ENCODE measurements around the gene SSPN. TPM values are rescaled to one million over a fixed set of nuclear protein-coding genes. Genes with fewer than 3 reads are reported as not detected.

The SSPN gene
- total RNA-seq, 1 experiment from 2014 or later, result 0.17 TPM

DNA sequence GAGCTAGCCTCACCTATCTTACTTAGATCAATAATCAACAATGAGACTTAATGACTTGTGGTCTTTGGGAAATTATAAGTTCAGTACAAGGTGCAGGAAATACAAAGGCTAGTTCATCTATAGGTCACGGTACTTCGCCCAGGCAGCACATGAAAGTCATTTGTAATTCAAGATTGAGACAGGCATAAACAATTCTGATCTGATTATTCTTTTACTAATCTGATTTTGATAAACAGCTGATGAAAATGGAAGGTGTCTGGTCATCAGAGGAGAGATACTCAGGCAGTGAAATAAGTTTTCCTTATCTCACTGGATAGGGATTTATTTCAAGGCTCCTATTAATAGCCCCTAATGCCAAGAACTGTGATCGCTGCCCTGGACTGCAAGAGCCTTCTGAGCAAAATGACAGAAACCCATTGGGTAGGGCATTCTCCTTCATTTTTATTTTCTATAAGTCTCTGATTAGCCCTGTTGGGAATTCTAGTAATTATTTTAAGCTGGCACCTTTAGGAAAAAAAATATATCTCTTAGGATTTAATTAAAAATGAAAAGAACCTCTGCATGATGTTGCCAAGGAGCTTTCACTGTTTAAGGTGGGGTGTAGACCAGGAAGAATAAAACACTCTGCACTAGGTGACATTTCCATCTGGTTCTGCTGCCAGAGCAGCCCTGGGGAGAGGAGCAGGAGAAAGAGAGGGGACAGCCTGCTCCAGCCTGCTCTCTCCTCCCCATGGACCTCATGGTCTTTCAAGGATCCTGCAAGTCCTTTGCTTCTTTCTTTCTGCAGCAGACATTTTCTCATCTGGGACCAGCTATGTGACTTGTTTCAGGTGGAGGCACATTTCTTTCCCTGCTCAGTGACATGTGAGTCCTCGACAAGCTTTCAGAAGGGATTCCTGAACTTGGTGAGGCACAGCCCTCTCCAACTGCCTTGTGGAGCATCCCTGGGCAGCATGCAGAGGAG is 44.8 kb downstream of the SSPN start (continued):
- TF ChIP-seq, protein P1, sequence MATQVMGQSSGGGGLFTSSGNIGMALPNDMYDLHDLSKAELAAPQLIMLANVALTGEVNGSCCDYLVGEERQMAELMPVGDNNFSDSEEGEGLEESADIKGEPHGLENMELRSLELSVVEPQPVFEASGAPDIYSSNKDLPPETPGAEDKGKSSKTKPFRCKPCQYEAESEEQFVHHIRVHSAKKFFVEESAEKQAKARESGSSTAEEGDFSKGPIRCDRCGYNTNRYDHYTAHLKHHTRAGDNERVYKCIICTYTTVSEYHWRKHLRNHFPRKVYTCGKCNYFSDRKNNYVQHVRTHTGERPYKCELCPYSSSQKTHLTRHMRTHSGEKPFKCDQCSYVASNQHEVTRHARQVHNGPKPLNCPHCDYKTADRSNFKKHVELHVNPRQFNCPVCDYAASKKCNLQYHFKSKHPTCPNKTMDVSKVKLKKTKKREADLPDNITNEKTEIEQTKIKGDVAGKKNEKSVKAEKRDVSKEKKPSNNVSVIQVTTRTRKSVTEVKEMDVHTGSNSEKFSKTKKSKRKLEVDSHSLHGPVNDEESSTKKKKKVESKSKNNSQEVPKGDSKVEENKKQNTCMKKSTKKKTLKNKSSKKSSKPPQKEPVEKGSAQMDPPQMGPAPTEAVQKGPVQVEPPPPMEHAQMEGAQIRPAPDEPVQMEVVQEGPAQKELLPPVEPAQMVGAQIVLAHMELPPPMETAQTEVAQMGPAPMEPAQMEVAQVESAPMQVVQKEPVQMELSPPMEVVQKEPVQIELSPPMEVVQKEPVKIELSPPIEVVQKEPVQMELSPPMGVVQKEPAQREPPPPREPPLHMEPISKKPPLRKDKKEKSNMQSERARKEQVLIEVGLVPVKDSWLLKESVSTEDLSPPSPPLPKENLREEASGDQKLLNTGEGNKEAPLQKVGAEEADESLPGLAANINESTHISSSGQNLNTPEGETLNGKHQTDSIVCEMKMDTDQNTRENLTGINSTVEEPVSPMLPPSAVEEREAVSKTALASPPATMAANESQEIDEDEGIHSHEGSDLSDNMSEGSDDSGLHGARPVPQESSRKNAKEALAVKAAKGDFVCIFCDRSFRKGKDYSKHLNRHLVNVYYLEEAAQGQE (IDR thresholded peaks at IDR 0.05; ENCODE audit: low read depth), result no peak
- TF ChIP-seq POLR2A (IDR thresholded peaks at IDR 0.05; ENCODE audit: borderline replicate concordance, extremely low read depth, insufficient read depth, insufficient read length), result no peak

DNA sequence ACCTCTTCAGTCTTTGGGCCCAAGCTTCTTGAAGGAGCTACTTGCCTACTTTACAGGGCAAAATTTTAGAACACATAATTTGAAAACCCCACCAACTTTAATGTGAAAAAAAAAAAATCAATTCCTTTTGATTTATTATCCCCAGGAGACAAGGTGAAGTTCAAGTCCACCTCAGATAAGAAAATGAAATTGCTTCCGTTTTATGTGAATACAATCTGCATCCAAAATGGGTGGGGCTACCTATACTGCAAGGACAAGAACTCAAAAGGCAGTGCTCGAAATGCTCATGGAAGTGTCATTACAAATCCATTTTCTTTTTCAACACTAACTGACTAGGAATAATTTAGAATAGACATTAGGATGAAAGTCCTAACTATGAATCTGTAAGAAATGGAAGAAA is 45.7 kb downstream of the SSPN start:
- H3K9me2 ChIP-seq (ENCODE audit: insufficient read depth), result no peaks in the 10 kb centered on the region
- no peak overlapping the region for H3K4me2 ChIP-seq (ENCODE audit: low read length)
- DNase-seq (ENCODE audit: low read depth, low spot score) (no peak), ATAC-seq (no peak)
- H3K4me3 ChIP-seq (replicated peaks in 1 of 2; ENCODE audit: low read depth in 1 of 2, low read length in 2 of 2), result no peak overlapping the region
- H2AFZ ChIP-seq (ENCODE audit: low read depth, low read length, poor library complexity, severe bottlenecking), result no peak overlapping the region
- BruUV-seq (replicated peaks), result no TSS peak
- peaks cover 0 to 8% of the 10 kb centered on the region in 2 experiments; a peak in 2 of 4 replicates for H3K4me1 ChIP-seq (ENCODE audit: control insufficient read depth in 1 of 2, insufficient read depth in 2 of 2, low read length in 2 of 2)
- POLR2A ChIA-PET, result no interaction called here
- intact Hi-C loops (cut with micrococcal nuclease), result no loop called here
- no peak overlapping the region for H3K27ac ChIP-seq (ENCODE audit: low read depth, low read length)
- CTCF ChIA-PET, result no interaction called here
- no peaks in the 10 kb centered on the region for H3K9me3 ChIP-seq (ENCODE audit: control insufficient read depth in 1 of 2, insufficient read depth in 1 of 2, low read depth in 1 of 2, low read length in 2 of 2)
- H3K27me3 ChIP-seq (ENCODE audit: insufficient read depth, low read length), result no peaks in the 10 kb centered on the region
- RAD21 ChIA-PET (ENCODE audit: low non-redundant PET in 1 of 2, low total read pairs in 2 of 2, uncharacterized antibody in 2 of 2, unreplicated experiment in 2 of 2), result no interaction called here
- no peaks in the 10 kb centered on the region for H4K20me1 ChIP-seq (ENCODE audit: insufficient read depth)
- no peaks in the 10 kb centered on the region for H3K36me3 ChIP-seq (ENCODE audit: control insufficient read depth in 1 of 2, insufficient read depth in 2 of 2, low read length in 2 of 2)
- TF ChIP-seq EGR1 (IDR thresholded peaks at IDR 0.05; ENCODE audit: low read depth) (no peak), SRF (IDR thresholded peaks at IDR 0.05; ENCODE audit: low read depth) (no peak), CBX3 (IDR thresholded peaks at IDR 0.05; ENCODE audit: low read depth) (no peak), RAD21 (IDR thresholded peaks at IDR 0.05; ENCODE audit: low read depth) (no peak), YY1 (IDR thresholded peaks at IDR 0.05; ENCODE audit: extremely low read depth, insufficient replicate concordance, low read depth, low read length) (no peak), POLR2AphosphoS5 (IDR thresholded peaks at IDR 0.05; ENCODE audit: low read depth, low read length) (no peak), ZNF274 (IDR thresholded peaks at IDR 0.05; ENCODE audit: low read depth, low read length) (no peak), EZH2 (IDR thresholded peaks at IDR 0.05) (no peak), FOSL1 (IDR thresholded peaks at IDR 0.05; ENCODE audit: low read depth) (no peak), POLR2A (IDR thresholded peaks at IDR 0.05; ENCODE audit: borderline replicate concordance, extremely low read depth, insufficient read depth, insufficient read length) (no peak), SP1 (IDR thresholded peaks at IDR 0.05; ENCODE audit: low read depth) (no peak), EZH2phosphoT487 (IDR thresholded peaks at IDR 0.05; ENCODE audit: borderline replicate concordance) (no peak), JUND (IDR thresholded peaks at IDR 0.05) (no peak), SIN3A (IDR thresholded peaks at IDR 0.05; ENCODE audit: low read depth) (no peak), ZFX (IDR thresholded peaks at IDR 0.05) (no peak)
- TF ChIP-seq, protein P1 (IDR thresholded peaks at IDR 0.05; ENCODE audit: low read depth), result no peak
- TF ChIP-seq, protein P2, sequence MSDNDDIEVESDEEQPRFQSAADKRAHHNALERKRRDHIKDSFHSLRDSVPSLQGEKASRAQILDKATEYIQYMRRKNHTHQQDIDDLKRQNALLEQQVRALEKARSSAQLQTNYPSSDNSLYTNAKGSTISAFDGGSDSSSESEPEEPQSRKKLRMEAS (IDR thresholded peaks at IDR 0.05), result no peak
- H3K79me2 ChIP-seq (ENCODE audit: insufficient read depth, low read length), result no peaks in the 10 kb centered on the region
- H3K9ac ChIP-seq (ENCODE audit: low read length), result no peak overlapping the region

All from HCT116 (cell line).